ENCODE data around the gene SLC41A3.

The SLC41A3 gene

DNA sequence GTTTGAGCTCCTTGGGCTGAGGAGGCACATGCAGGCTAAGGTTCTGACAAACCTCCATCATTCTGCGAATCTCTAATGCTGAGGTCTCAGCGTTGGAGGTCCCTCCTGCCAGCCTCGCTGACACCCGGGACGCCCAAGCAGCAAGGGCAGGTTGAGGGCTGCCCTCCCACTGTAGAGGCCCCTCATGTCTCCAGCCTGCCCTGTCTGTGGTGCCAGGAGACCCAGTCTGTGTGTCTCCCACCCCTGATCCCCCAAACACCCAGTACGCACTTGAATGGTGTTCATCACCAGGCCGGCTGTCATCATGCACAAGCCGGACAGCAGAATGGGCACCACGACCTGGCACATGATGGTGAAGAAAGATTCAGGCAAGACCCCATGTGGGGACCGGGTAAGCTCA is 27.8 kb downstream of the SLC41A3 start:
- H3K27ac ChIP-seq (ENCODE audit: low read depth, low read length) = no peak overlapping the region
- H3K9ac ChIP-seq (ENCODE audit: low read length) = no peak overlapping the region
- H3K4me1 ChIP-seq (ENCODE audit: insufficient read depth, low read length) = no peaks in the 10 kb centered on the region
- no peaks in the 10 kb centered on the region for H3K27me3 ChIP-seq (ENCODE audit: control insufficient read depth in 1 of 2, insufficient read depth in 2 of 2, low read length in 2 of 2)
- peaks cover 7% of the 10 kb centered on the region for H3K36me3 ChIP-seq (ENCODE audit: insufficient read depth, low read length)
- no peak overlapping the region for H3K4me3 ChIP-seq (ENCODE audit: low read depth in 1 of 2, low read length in 2 of 2)
- H3K9me3 ChIP-seq (ENCODE audit: low read length) = no peaks in the 10 kb centered on the region

- Histone ChIP-seq H3K4me1 (ENCODE audit: insufficient read depth, low read length) (no peaks in the 10 kb centered on the region), H3K36me3 (ENCODE audit: insufficient read depth, low read length) (peaks cover 6% of the 10 kb centered on the region), H3K27ac (ENCODE audit: low read depth, low read length) (no peak overlapping the region), H3K9ac (ENCODE audit: low read length) (no peak overlapping the region), H3K9me3 (ENCODE audit: low read length) (no peaks in the 10 kb centered on the region), H3K27me3 (ENCODE audit: control insufficient read depth in 1 of 2, insufficient read depth in 2 of 2, low read length in 2 of 2) (no peaks in the 10 kb centered on the region), H3K4me3 (ENCODE audit: low read depth in 1 of 2, low read length in 2 of 2) (no peak overlapping the region)
Observed at GRCh38 chr3:126054870-126055269, 29.1 kb downstream of the SLC41A3 start.

DNA sequence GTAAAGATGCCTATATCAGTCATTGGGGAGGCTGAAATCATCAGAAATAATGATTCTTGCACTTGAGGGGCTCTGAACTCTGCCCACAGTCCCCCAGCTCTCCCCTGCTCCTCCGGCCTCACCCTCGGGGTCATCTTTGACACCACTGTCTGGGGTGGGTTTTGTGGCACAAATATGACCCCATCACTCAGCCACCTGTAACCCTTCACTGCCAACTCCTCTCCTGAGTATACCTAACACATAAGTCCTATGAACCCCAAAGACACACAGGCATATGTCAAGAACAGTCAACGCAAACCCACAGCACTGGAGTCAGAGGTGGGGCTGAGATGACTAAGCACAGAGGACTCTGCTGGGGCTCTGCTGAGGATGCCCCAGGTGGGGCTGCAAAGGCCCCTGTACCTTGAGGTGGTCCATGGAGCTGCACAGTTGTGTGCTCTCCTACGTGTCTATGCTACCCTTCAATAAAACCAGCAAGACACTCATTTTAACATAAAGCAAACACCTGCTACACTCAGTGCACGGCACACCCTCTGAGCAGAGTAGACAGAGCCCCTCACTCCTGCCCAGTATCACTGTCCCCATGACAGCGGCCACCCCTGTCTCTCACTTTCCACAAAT is 29.9 kb downstream of the SLC41A3 start:
- Histone ChIP-seq H3K9ac (ENCODE audit: low read length) (no peak overlapping the region), H3K4me1 (ENCODE audit: insufficient read depth, low read length) (no peaks in the 10 kb centered on the region), H3K36me3 (ENCODE audit: insufficient read depth, low read length) (no peaks in the 10 kb centered on the region), H3K27me3 (ENCODE audit: control insufficient read depth in 1 of 2, insufficient read depth in 2 of 2, low read length in 2 of 2) (no peaks in the 10 kb centered on the region), H3K4me3 (ENCODE audit: low read depth in 1 of 2, low read length in 2 of 2) (no peak overlapping the region), H3K9me3 (ENCODE audit: low read length) (no peaks in the 10 kb centered on the region), H3K27ac (ENCODE audit: low read depth, low read length) (no peak overlapping the region)

DNA sequence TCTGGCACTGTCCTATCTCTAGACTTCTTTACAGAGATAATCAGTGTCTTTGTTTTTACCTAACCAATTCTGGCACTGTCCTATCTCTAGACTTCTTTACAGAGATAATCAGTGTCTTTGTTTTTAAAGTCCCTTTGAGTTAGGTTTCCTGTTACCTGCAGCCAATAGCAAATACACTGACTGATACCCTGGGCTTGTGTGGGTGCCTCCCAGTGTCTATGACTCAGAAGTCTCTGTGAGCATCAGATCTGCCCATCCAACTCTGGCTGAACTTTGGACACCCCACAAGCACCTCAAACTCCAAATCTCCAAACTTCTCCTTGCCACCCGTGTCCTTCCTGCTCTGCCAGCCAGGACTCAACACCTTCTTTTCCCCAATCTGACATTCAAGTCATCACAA is 30.4 kb downstream of the SLC41A3 start:
- H3K27ac ChIP-seq (ENCODE audit: low read depth, low read length) = no peak overlapping the region
- H3K36me3 ChIP-seq (ENCODE audit: insufficient read depth, low read length) = no peaks in the 10 kb centered on the region
- no peaks in the 10 kb centered on the region for H3K27me3 ChIP-seq (ENCODE audit: control insufficient read depth in 1 of 2, insufficient read depth in 2 of 2, low read length in 2 of 2)
- H3K9ac ChIP-seq (ENCODE audit: low read length) = no peak overlapping the region
- no peaks in the 10 kb centered on the region for H3K9me3 ChIP-seq (ENCODE audit: low read length)
- no peaks in the 10 kb centered on the region for H3K4me1 ChIP-seq (ENCODE audit: insufficient read depth, low read length)
- no peak overlapping the region for H3K4me3 ChIP-seq (ENCODE audit: low read depth in 1 of 2, low read length in 2 of 2)

GRCh38 chr3:126052196-126053058 is 31.5 kb downstream of the SLC41A3 start:
- Histone ChIP-seq H3K9ac (ENCODE audit: low read length) (no peak overlapping the region), H3K9me3 (ENCODE audit: low read length) (no peaks in the 10 kb centered on the region), H3K4me1 (ENCODE audit: insufficient read depth, low read length) (no peaks in the 10 kb centered on the region), H3K27ac (ENCODE audit: low read depth, low read length) (no peak overlapping the region), H3K36me3 (ENCODE audit: insufficient read depth, low read length) (no peaks in the 10 kb centered on the region), H3K4me3 (ENCODE audit: low read depth in 1 of 2, low read length in 2 of 2) (no peak overlapping the region), H3K27me3 (ENCODE audit: control insufficient read depth in 1 of 2, insufficient read depth in 2 of 2, low read length in 2 of 2) (no peaks in the 10 kb centered on the region)

DNA sequence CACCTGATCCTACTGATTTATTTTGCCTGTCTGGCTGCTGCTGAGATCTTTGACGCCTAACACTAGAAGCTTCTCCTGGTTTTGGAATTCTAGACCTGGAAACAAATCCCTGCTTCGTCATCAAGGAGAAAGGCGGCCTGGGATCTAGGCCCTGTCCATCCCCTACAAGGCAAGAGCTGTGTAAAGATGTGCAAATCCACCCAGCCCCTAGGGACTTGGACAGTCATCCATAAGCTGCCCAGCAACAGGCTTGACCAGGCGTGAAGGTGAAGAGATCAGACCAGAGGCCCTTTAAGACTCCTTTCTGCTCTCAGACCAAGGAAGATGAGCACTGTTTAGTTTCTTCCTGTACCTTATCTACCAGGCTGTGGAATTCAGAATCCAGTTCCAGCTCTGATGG is 32.2 kb downstream of the SLC41A3 start:
- no peaks in the 10 kb centered on the region for H3K4me1 ChIP-seq (ENCODE audit: insufficient read depth, low read length)
- H3K9me3 ChIP-seq (ENCODE audit: low read length) = no peaks in the 10 kb centered on the region
- H3K27ac ChIP-seq (ENCODE audit: low read depth, low read length) = no peak overlapping the region
- H3K9ac ChIP-seq (ENCODE audit: low read length) = no peak overlapping the region
- no peak overlapping the region for H3K4me3 ChIP-seq (ENCODE audit: low read depth in 1 of 2, low read length in 2 of 2)
- no peaks in the 10 kb centered on the region for H3K36me3 ChIP-seq (ENCODE audit: insufficient read depth, low read length)
- H3K27me3 ChIP-seq (ENCODE audit: control insufficient read depth in 1 of 2, insufficient read depth in 2 of 2, low read length in 2 of 2) = no peaks in the 10 kb centered on the region

GRCh38 chr3:126051234-126051633 is 32.7 kb downstream of the SLC41A3 start:
- no peaks in the 10 kb centered on the region for H3K36me3 ChIP-seq (ENCODE audit: insufficient read depth, low read length)
- H3K27me3 ChIP-seq (ENCODE audit: control insufficient read depth in 1 of 2, insufficient read depth in 2 of 2, low read length in 2 of 2) = no peaks in the 10 kb centered on the region
- no peak overlapping the region for H3K4me3 ChIP-seq (ENCODE audit: low read depth in 1 of 2, low read length in 2 of 2)
- H3K9ac ChIP-seq (ENCODE audit: low read length) = no peak overlapping the region
- H3K9me3 ChIP-seq (ENCODE audit: low read length) = no peaks in the 10 kb centered on the region
- no peak overlapping the region for H3K27ac ChIP-seq (ENCODE audit: low read depth, low read length)
- H3K4me1 ChIP-seq (ENCODE audit: insufficient read depth, low read length) = no peaks in the 10 kb centered on the region

DNA sequence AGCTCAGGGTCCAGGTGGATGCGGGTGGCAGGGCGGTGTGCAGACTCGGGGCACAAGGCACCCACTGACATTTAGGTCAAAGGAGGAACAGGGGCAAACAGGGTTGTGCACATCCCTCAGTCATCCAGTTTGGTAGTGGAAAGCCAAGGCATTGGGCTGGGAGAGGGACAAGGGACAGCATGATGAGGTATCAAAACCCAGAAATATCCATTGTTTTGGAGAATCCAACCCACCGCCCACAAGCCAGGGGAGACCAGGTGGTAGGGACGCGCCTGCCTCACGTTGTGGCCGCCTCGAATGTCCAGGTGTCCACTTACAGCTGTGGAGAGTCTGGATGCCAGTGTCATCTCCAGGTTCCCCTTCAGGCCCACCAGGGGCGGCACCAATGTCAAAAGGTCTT is 33.3 kb downstream of the SLC41A3 start:
- Histone ChIP-seq H3K9me3 (ENCODE audit: low read length) (no peaks in the 10 kb centered on the region), H3K4me1 (ENCODE audit: insufficient read depth, low read length) (no peaks in the 10 kb centered on the region), H3K27ac (ENCODE audit: low read depth, low read length) (no peak overlapping the region), H3K36me3 (ENCODE audit: insufficient read depth, low read length) (no peaks in the 10 kb centered on the region), H3K4me3 (ENCODE audit: low read depth in 1 of 2, low read length in 2 of 2) (no peak overlapping the region), H3K27me3 (ENCODE audit: control insufficient read depth in 1 of 2, insufficient read depth in 2 of 2, low read length in 2 of 2) (no peaks in the 10 kb centered on the region), H3K9ac (ENCODE audit: low read length) (no peak overlapping the region)

DNA sequence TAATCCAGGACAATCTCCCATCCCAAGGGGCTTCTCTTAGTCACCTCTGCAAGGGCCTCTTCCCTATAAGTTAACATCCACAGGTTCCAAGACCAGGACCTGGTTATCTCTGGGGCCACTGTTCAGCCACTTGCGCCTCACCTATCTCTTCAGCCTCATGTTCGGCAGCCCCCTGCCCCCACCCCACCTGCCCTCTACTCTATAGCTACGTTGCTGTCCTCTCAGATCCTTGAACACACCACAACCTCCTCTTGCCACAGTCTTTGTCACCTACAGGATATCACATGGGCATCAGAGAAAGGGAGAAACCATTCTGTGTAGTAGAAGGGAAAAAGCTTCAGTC is 33.9 kb downstream of the SLC41A3 start:
- no peak overlapping the region for H3K27ac ChIP-seq (ENCODE audit: low read depth, low read length)
- no peaks in the 10 kb centered on the region for H3K27me3 ChIP-seq (ENCODE audit: control insufficient read depth in 1 of 2, insufficient read depth in 2 of 2, low read length in 2 of 2)
- H3K4me1 ChIP-seq (ENCODE audit: insufficient read depth, low read length) = no peaks in the 10 kb centered on the region

DNA sequence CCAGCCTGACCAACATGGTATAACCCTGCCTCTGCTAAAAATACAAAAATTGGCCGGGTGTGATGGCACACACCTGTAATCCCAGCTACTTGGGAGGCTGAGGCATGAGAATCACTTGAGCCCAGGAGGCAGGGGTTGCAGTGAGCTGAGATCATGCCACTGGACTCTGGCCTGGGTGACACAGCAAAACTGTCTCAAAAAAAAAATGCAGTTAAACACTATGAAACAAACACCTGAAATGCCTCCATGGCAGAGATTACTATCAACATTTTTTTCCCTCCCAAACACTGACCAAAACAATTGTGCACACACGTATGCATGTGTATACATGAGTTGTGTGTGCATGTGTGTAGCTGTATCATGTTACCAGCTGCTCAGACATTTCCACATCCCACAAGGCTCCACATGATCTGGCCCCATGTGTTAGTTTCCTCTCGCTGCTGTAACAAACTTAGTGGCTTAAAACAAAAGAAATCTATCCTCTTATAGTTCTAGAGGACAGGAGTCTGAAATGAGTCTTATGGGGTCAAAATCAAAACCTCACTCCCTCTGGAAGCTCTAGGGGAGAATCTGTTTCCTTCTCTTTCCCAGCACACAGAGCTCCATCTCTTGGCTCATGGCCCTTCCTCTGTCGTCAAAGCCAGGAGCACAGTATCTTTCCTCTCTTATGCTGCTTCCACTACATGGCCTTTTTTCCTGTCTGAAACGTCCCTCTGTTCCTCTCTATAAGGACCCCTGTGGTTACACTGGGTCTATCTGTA is 34.5 kb downstream of the SLC41A3 start:
- Histone ChIP-seq H3K9me3 (ENCODE audit: low read length) (no peaks in the 10 kb centered on the region), H3K4me3 (ENCODE audit: low read depth in 1 of 2, low read length in 2 of 2) (no peak overlapping the region), H3K4me1 (ENCODE audit: insufficient read depth, low read length) (no peaks in the 10 kb centered on the region), H3K36me3 (ENCODE audit: insufficient read depth, low read length) (no peaks in the 10 kb centered on the region), H3K9ac (ENCODE audit: low read length) (no peak overlapping the region), H3K27ac (ENCODE audit: low read depth, low read length) (no peak overlapping the region), H3K27me3 (ENCODE audit: control insufficient read depth in 1 of 2, insufficient read depth in 2 of 2, low read length in 2 of 2) (no peaks in the 10 kb centered on the region)

More for the DNA sequence above, 33.9 kb downstream of the SLC41A3 start:
- H3K9me3 ChIP-seq (ENCODE audit: low read length) = no peaks in the 10 kb centered on the region
- no peaks in the 10 kb centered on the region for H3K36me3 ChIP-seq (ENCODE audit: insufficient read depth, low read length)
- H3K4me3 ChIP-seq (ENCODE audit: low read depth in 1 of 2, low read length in 2 of 2) = no peak overlapping the region
- no peak overlapping the region for H3K9ac ChIP-seq (ENCODE audit: low read length)

DNA sequence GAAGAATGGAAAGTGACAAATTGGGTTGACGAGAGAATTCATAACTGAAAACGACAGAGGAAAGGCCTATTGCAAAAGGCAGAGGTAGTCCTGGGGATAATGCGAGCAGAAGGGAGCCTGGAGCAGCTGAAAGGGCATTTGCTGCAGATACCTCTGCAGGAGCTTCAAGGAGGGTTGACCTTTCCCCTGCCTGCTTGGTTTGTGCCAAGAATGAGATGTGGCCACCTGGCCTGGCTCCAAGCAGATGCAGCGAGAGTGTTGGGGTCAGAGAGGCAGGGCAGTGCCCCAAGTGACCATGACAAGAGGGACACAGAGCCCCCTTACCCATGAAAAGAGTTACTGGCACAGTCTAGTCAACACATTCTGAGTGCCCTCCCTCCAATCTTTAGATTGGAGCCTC is 43.5 kb downstream of the SLC41A3 start:
- Histone ChIP-seq H3K4me1 (ENCODE audit: insufficient read depth, low read length) (no peaks in the 10 kb centered on the region), H3K4me3 (ENCODE audit: low read depth in 1 of 2, low read length in 2 of 2) (no peak overlapping the region), H3K36me3 (ENCODE audit: insufficient read depth, low read length) (no peaks in the 10 kb centered on the region), H3K27ac (ENCODE audit: low read depth, low read length) (no peak overlapping the region), H3K9me3 (ENCODE audit: low read length) (no peaks in the 10 kb centered on the region), H3K27me3 (ENCODE audit: control insufficient read depth in 1 of 2, insufficient read depth in 2 of 2, low read length in 2 of 2) (no peaks in the 10 kb centered on the region), H3K9ac (ENCODE audit: low read length) (no peak overlapping the region)

Data from muscle layer of colon (tissue), 2 donors.